GM19395 (cell line): ENCODE measurements around the gene PGAM2.

Experiments used
- ATAC-seq: cut with Tn5 transposase; IDR thresholded peaks from one replicate; pipeline ENCODE4 v1.9.1; 2021; ENCODE audit warnings: mild to moderate bottlenecking, moderate library complexity; ENCODE audit not compliant: unreplicated experiment

Gene PGAM2

DNA sequence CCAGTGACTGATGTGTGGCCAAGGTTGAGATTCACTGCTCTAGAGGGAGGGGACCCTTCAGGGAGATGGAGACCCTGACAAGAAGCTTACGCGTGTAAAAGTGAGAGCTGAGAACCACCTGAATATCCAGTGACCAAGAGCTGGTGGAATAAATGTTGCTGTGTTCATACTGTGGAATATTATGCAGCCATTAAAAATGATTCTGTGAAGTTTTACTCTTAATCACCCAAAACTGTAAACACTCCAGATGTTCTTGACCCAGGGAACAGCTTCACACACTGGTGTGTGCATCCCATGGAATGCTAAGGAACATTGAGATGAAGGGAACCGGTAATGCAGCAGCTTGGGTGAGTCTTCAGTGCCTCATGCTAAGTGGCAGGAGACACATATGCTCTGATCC is 21.3 kb upstream of the PGAM2 start:
- ATAC-seq: no peak

DNA sequence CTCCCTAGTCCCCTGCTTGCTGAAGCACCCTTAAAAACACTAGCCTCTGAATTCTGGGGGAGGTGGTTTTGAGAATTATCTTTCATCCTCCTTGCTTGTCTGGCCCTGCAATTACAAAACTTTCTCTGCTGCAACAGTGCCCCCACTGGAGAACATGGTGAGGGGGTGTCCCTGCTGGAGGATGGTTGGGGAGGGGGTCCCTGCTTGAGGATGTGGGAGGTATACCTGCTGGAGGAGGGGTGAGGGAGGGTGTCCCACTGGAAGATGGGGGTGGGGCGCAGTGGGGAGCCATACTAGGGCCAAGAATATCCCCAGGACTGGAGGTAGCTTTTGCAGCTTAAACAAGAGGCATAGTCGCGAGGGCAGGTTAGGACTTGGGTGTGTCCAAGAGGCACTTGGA is 20.2 kb upstream of the PGAM2 start:
- no peak for ATAC-seq

DNA sequence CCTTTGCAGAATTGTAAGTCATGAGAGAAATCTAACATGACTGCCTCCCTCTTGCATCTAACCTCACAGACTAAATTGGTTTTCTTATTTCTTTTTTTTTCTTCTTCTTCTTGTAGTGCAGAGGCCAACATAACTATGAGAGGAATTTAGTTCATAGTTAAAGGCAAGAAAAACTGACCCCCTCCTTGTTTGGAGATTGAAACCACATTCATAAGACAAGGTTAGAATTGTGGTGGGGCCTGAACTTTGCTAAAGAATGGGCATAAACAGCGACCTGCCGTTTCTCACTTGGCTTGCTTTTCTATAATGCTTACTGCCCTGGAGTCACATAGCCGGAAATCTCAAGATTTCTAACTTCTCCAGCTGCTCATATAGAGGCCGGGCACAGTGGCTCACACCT is 19.3 kb upstream of the PGAM2 start:
- no peak for ATAC-seq

DNA sequence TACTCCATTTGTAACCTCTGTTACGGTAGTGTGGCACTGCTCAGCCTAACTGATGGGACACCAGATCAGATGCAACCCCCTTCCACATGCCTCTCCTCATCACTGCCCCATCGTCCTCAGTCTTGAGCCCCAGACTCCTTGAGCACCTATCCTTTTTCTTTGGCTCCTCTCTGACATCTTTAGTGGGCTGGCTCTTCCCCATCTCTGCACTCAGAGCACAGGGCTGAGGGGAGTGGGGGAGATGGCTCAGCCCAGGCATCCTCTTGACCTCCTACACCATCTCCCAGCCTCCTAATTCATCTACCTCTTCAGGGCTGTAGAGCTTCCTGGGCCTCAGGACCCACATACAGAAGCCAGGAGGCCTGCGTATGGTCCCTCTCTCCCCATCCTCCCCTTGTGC is 18.4 kb upstream of the PGAM2 start:
- ATAC-seq: no peak

DNA sequence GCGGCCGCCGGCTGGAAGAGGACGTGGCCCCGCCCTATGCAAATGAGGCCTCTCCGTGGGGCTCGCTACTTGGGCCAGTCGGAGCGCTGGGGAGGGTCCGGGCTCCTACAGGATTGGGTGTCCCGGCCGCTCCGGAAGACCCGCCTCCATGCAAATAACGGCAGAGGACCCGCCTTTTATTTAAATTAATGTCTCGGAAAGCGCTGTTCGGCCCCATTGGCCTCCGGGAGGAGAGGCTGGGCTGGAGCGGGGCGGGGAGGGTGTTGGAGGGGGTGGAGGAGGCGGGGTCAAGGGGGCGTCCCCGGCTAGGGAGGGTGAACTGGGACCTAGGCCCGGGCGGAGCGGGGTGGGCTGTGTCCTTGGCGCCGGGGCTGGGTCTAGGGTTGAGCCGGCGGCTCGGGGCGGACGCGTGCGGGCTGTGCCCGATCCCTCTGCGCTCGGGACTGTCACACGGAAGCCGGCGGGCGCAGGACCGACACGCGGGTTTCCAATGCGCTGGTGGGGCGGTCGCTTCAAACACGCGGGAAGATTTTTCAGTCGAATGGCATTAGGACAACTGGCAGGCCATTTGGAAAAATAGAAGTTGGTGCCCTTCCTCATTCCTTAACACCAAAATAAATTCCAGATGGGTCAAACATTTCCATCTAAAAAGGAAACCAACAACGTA is 17.3 kb upstream of the PGAM2 start:
- ATAC-seq: peak; percentile 89

DNA sequence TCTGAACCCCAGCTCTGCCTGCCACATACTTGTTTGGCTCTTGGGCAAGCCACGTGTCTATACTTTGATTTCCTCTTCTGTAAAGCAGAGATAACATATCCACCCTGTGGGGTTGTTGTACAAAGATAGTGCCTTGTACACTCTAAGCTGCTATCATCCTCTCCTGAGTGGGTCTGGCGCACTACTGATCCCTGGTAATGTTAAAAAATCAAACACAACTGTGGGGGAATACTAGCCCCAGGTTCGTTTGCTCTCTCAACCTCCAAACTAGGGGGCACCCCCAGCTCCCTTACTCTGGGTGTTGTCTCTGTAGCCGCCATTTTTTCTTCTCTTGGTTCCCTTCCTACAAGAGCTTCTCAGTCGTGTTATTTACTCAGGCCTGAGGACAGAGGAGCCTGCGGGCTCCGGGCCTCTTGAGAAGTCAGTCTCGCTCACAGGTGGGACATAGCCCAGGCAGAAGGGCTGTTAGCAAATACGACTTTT is 15.9 kb upstream of the PGAM2 start:
- no peak for ATAC-seq

DNA sequence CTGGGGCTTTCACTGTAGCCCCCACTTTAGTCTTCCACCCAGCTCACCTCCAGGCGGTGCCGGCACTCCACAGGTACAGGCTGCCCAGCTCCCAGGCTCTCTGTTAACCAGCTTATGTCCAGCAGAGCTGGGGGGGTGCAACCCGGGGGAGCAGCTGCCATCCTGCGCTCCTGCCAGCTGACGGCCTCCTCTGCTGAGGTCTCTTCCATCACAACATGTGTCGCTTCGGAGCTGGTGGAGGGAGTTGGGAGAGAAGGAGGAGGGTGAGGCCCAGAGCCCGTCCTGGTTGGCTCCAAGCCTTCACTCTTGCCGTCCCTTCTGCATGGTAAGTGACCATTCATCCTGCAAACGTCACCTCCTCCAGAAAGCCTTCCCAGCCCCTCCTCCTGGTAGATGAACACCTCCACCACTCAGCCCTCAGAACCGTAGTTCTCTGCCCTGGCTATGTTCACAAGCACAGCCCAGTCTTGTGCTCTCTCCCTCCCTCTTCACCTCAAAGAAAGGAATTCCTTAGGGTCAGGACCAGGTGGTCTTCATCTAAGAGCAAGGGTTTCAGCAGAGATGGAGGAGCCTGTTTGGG is 15.4 kb upstream of the PGAM2 start:
- no peak for ATAC-seq

DNA sequence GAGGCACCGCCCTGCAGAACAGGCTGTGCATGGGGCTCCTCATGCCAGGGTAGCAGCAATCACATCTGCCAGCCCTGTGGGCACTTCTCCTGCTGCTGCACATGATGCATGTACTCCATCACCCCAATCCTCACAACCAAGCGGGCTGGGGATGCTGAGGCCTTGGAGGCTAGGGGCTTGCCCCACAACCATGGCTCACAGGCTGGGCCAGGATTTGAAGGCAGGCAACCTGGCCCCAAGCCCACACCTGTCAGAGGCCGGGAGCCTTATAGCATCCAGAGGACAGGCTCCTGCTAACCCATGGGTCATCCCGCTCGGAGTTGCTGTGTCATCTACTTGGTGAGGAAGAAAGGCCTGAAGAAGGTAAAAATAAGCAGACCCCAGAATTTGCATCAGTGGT is 14.8 kb upstream of the PGAM2 start:
- no peak for ATAC-seq

DNA sequence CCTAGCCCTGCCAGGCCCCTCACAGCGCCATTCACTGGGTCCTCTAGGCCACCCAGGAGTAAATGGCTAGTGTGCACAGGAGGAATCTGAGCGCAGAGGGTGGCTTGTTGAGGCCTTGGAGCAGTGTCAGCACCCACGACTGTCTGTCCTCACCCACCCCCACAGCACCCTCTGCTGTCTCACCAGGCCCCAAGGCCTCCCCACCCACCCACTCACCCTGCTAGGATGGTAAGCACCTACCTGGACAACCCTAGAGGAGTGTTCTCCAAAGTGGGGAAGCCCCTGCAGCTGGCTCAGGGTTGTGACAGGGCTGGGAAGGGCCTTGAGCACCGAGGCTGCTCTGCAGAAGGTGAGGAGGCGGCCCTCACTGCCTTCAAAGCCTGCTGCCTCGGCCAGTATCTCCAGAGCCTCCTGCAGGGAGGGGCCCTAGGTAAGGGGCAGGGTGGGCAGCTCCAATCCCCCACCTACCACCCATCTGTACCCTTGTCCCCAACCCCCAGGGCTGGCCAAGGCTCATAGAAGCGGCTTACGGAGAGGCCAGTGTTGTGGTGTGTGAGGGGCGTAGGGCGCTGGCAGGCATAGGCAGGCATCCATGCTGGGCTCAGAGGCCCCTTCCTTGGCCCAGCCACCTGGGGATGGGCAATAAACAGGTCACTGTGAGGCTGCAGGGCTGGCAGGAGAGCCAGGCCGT is 14.1 kb upstream of the PGAM2 start:
- no peak for ATAC-seq

DNA sequence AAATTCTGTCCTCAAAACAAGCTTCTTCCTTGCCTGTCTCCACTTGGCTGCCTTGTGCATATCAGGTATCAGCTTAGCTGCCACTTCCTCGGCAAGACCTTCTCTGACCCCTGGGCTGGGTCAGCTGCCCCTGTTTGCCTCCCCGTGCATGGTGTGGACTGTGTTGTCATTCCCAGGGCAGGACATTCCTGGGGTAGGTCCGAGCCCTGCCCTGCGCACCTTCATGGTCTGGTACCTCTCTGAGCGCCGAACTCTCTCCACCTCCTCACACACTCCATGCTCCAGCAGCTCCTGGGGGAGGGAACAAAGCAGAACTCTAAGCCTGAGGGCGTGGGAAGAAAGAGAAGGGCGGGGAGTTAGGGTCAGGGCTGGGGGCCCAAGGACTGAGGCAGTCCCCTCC is 13.2 kb upstream of the PGAM2 start:
- ATAC-seq: no peak

DNA sequence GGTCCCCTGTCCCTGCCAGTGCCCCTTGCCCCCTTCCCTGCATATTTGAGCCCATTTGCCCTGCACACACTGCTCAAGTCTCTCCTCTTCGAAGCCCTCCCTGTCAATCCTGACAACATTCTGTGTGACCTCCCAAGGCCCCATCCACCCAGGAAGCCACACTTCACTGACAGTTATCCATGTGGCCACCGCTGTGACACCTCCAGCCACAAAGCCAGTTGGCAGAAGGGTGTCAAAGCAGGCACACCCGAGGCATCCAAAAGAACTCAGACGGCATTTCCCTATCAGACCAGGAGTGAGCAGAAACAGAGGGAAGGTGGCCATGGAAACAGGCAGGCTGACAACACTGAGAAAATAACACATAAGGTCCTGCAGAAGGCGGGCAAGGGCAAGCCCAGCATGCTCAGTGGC is 12.3 kb upstream of the PGAM2 start:
- ATAC-seq: no peak

DNA sequence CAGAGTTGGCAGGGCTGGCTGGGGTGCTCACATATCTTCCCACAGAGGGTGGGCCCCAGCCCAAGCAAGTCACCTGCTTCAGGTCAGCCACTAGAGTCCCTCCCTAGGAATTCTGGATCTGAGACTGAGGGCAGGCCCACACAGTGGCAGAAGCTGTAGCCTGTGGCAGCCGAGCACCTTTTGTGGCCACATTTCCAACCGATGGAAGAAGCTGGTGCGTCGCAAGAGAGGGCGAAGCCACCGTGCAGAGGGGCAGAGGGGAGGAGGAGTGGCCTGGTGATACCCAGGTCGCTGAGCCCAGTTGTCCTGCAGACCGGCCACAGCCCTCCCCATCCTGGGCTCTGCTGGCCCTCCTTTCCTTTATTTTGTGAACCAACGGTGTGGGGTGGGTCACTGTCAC is 11.7 kb upstream of the PGAM2 start:
- no peak for ATAC-seq

DNA sequence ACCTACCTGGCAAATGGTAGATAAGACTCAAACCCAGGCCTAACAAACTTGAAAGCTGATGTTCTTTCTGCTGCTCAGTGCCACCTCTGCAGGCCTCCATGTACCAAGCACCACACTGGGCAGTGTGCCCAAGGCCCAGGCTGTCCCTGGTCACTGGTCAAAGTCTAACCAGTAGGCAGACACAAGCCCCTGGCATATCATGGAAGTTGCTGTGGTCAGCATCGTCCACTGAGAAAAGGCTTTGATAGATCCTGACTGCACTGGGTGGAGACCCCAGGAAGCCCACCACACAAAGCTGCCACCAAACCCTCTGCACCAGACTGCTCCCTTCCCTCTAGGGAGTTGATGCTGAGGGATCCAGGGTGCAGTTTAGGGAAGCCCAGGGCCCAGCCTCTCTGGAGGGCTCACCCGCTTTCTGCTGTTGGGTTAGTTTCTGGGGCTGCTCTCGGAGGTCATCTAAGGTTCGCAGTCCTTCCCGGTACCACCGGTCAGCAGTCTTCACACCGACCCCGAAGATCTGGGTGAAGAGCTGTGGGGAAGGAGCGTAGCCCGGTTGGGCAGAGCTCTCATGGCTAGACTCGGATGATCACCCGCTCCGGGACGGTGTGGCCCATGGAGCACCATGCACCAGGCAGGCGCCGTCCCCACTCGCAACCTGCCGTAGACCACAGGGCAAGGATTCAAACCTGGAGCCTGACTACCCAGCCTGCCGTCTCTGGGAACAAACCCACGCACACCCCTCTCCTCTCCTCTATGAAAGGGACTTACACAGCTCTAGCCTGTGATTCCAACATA is 10.9 kb upstream of the PGAM2 start:
- ATAC-seq: no peak

DNA sequence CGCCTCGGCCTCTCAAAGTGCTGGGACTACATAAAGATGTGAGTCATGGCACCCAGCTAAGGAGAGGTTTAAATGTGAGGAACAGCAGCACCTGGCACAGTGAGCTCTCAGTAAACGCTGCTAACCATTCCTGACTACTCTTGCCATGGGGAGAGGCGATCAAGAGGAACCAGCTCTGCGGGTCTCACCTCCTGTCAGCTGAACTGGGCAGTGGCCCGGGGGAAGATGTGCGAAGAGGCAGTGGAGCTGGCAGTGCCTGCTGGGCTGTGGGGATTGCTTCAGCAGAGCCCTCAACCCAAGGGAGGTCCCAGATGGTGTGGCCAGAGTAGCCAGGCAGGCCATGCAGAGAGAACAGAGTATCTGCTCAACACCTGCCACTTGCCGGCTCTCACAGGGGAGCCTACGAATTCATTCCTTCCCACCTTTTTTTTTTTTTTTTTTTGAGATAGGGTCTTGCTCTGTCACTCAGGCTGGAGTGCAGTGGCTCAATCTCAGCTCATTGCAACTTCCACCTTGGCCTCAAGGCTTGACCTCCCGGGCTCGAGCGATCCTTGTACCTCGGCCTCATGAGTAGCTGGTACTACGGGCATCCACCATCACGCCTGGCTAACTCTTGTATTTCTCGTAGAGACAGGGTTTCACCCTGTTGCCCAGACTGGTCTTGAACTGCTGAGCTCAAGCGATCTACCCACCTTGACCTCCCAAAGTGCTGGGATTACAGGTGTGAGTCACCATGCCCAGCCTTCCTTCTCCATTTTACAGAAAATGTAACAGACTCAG is 10.1 kb upstream of the PGAM2 start:
- ATAC-seq: no peak

DNA sequence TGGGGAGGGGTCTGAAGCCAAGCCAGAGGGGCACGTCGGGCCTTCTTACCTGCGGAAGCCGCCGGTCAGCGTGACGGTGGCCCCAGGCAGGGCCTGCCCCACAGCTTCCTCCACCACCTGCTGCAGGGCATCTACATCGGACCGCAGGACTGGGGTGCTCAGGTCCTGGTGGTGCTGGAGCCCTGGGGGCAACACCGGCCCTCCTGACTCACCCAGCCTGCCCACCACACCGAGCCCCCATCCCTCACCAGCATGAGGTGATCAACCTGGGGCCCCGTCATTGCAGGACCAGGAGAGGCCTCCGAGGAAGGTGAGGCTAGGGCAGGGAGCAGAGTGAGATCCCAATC is 9.0 kb upstream of the PGAM2 start:
- no peak for ATAC-seq

DNA sequence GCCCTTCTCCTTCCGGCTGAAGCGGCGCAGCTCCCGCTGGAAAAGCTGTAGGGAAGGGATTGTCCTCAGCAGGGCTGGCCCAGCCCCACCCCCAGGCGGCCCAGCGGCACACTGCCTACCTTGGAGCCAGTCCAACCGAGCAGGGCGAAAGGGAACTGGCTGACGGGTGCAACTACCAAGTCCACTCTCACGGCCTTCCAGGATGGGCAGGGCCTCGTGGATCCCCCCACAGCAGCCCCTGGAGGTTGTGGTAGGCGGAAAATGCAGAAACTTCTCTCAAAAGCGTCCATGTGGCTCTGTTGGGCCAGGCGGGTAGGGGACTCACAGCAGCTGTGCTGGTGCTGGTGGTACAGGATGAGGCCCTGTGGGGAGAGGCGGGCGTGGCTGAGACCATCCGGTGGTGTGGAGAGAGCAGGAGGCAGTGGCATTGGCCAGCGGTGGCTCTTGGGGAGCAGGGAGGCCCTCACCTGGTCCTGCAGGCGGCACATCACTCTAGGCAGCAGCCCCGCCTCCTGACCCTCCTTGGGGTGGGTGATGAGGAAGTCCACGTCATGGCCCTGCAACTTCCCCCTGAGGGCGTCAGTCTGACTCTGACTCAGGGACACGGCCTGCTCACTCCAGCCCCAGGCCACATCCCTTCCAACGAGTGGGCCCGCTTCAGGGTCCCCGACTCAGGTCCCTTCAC is 8.4 kb upstream of the PGAM2 start:
- ATAC-seq: peak; percentile 72

DNA sequence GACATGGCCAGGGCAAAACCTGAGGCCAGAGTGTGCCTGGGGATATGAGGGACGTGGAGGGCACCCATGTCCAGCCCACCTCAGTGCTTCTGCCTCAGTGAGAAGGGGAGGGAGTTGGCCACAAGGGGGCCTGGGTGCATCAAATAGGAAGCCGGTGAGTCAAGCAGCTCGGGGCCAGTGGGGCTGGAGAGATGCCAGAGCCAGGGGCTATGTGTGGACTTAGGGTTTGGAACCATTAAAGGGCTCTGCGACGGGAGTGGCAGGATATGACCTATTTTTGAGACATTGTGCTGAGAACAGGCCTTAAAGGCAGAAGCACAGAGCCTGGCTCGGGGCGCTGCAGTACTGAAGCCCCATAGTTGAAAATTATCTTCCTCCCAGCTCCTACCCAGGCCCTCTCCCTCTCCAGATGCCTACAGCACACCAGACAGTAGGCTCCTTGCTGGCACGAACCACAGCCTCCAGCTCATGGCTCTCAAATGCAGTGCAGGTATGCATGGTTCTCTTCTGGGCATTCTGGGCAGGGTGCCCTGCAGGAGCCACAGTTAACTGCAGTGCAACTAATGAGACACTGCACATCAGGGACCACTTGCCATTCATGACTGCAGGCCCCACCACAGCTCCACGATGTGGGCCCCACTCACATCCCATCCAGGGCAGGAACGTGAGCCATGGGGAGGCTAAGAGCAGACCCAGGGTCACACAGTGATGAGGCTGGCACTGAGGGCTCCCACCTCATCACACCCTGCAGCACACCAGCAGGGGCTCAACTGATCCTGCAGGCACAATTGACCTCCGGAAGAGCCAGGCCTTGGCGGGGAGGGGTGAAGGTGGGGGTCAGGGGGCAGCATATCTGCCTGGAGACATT is 7.2 kb upstream of the PGAM2 start:
- ATAC-seq: no peak

DNA sequence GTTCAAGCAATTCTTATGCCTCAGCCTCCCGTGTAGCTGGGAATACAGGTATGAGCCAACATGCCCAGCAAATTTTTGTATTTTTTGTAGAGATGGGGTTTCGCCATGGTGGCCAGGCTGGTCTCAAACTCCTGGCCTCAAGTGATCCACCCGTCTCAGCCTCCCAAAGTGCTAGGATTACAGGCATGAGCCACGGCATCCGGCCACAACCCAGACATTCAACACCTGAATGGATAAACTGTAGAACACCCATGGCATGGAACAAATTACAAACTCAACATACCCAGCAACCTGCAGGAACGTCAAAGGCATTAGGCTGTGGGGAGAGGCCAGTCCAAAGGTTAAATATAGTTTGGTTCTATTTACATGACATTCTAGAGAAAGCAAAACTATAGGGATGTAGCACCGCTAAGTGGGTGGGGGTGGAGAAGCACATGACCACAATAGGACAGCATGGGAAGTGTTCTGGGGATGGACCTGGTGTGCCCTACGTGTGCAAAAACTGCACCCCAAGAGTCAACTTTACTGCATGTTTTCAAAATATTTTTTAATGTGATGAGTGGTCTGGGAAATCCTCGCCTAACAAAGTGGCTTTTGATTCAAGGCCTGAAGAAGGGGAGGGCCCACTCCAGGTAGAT is 6.5 kb upstream of the PGAM2 start:
- ATAC-seq: no peak

DNA sequence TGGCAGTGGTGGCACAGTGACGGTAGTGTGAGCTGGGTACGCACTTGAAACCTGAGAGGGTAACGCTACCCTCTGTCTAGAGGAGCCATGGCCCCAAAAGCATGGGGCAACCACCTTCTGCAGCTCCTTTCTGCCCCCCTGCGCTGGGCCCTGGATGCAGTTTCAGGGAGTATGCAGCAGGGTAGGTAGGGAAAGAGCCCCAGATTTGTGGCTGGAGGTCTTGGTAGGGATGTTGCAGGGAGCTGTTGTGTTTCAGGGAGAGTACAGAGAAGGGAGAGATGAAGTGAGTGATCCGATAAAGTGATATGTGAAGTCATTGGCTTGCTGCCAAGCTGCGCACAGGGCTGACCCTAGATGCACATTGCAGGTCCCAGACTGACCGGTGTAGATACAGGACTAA is 2.7 kb upstream of the PGAM2 start:
- ATAC-seq: no peak
